ENCODE results near the gene OCA2. TPM values are rescaled to one million over a fixed set of nuclear protein-coding genes. Genes with fewer than 3 reads are reported as not detected.

Gene OCA2
- total RNA-seq, 6 experiments from 2014 or later, result 0.07 to 0.13 (median 0.12) TPM; not detected in 3

DNA sequence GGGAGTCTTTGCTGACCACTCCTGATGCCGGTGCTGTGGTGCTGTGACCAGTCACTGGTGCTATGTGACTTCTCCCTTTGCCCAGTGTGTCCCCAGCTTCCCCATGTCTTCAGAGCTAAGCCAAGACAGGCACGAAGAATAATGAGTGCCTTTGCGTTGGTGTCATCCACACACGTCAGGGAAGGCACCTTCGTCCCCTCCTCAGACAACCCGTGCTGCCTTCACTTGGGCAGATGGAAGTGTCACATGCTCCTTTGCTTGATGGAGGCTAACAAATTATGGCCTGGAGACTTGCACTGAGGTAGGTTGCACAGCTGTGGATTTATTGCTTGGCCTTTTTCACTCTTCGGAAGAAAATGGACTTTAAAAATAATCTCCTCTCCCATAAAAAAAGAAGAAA, 291.8 kb downstream of the OCA2 start:
- TF ChIP-seq POLR2A (IDR thresholded peaks at IDR 0.05), result no peak
- 51% methylated on average over 6 of the region's 7 CpGs for WGBS (ENCODE audit: insufficient coverage, low coverage, low lambda C conversion rate, missing lambda C conversion rate)
- DNase-seq (no peak), ATAC-seq (no peak)
- Histone ChIP-seq H3K36me3 (no peaks in the 10 kb centered on the region), H3K27ac (no peak overlapping the region), H3K4me3 (no peak overlapping the region), H3K4me1 (no peaks in the 10 kb centered on the region), H3K27me3 (no peaks in the 10 kb centered on the region), H3K9me3 (no peaks in the 10 kb centered on the region)
- intact Hi-C loops (cut with DNase I), result no loop called here

DNA sequence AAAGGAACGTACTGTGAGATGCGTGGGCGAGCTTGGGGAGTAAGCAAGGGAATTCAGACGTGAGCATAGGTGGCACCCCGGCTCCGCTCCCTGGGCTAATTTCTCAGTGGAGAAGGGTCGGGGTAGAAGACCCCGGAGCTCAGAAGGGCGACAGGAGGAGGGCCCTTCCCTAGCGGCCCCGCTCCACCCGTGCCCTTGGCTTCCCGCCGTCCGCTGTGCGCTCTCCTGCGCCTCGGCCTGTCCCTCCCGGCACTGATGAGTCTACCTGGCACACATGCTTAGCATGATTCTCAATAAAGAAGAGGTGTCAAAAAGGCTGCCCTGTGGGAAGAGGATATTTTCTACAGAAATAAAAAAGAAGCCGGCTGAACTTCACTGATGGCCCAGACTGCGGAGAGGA, 292.7 kb downstream of the OCA2 start:
- intact Hi-C loops (cut with DNase I), result no loop called here
- DNase-seq, result no peak
- Histone ChIP-seq H3K27ac (no peak overlapping the region), H3K4me3 (no peak overlapping the region), H3K36me3 (no peaks in the 10 kb centered on the region), H3K9me3 (no peaks in the 10 kb centered on the region), H3K4me1 (no peaks in the 10 kb centered on the region), H3K27me3 (no peaks in the 10 kb centered on the region)
- 43% methylated on average over 5 of the region's 21 CpGs for WGBS (ENCODE audit: insufficient coverage, low coverage, low lambda C conversion rate, missing lambda C conversion rate)
- peak in 1 of 4 donors; percentile 34 for ATAC-seq
- TF ChIP-seq POLR2A (IDR thresholded peaks at IDR 0.05) (no peak), CTCF (IDR thresholded peaks at IDR 0.05) (no peak)

DNA sequence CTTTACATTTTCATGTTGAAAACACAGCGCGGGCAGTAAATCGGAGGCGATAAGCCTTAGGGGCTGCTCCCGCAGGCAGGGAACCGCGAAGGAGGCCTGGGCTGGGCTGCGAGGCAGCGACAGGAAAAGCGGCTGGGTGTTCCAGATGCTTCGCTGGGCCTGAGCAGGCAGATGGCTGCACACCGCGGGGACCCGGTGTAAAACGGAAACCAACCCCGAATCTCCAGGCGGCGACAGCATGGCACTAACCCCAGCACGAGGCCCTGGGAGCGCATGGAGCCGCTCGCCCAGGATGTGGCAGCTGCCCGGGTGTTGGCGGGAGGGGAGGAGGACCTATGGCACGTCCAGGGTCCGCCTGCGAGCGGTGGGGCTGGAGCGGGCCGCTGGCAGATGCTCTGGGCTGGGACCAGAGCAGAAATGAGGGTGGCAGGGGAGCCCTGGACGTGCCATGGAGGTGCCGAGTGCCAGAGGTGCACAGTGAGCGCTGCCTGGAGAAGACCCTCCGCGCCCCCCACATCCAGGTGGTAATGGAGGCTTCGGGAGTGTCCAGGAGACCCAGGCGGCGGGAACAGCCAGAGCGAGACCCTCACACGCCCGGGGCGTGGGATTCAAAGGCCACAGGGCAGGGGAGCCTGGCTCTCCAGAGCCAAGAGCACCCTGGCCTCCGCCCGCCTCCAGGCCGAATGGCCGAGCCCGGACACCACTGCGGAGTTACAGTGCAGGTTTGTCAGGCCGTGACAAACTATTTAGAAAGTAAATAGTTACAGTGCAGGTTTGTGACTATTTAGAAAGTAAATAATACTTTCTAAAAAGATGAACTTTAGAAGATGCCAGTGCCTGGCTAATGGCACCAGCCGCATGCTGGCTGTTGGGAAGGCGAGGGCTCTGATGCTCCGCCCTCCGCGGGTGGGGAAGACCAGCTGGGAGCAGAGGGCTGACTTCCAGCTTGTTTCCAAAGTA, 293.6 kb downstream of the OCA2 start:
- intact Hi-C loops (cut with DNase I), result no loop called here
- ATAC-seq, result peak in 1 of 4 donors; percentile 38
- H3K4me3 ChIP-seq, result no peak overlapping the region
- H3K36me3 ChIP-seq, result no peaks in the 10 kb centered on the region
- H3K4me1 ChIP-seq, result no peaks in the 10 kb centered on the region
- DNase-seq, result no peak
- no peaks in the 10 kb centered on the region for H3K9me3 ChIP-seq
- no peak overlapping the region for H3K27ac ChIP-seq
- TF ChIP-seq CTCF (IDR thresholded peaks at IDR 0.05) (no peak), POLR2A (IDR thresholded peaks at IDR 0.05) (no peak)
- no peaks in the 10 kb centered on the region for H3K27me3 ChIP-seq
- 86% methylated on average over 13 of the region's 54 CpGs for WGBS (ENCODE audit: insufficient coverage, low coverage, low lambda C conversion rate, missing lambda C conversion rate)

GRCh38 chr15:27804569-27805260, 294.4 kb downstream of the OCA2 start:
- H3K4me3 ChIP-seq, result no peak overlapping the region
- ATAC-seq (peak in 1 of 4 donors; percentile 34), DNase-seq (no peak)
- no peaks in the 10 kb centered on the region for H3K36me3 ChIP-seq
- intact Hi-C loops (cut with DNase I), result no loop called here
- WGBS (ENCODE audit: insufficient coverage, low coverage, low lambda C conversion rate, missing lambda C conversion rate), result 66% methylated on average over 5 of the region's 30 CpGs
- H3K4me1 ChIP-seq, result no peaks in the 10 kb centered on the region
- no peak for TF ChIP-seq POLR2A (IDR thresholded peaks at IDR 0.05)
- TF ChIP-seq CTCF (IDR thresholded peaks at IDR 0.05), result no peak
- no peaks in the 10 kb centered on the region for H3K27me3 ChIP-seq
- H3K27ac ChIP-seq, result no peak overlapping the region
- no peaks in the 10 kb centered on the region for H3K9me3 ChIP-seq

DNA sequence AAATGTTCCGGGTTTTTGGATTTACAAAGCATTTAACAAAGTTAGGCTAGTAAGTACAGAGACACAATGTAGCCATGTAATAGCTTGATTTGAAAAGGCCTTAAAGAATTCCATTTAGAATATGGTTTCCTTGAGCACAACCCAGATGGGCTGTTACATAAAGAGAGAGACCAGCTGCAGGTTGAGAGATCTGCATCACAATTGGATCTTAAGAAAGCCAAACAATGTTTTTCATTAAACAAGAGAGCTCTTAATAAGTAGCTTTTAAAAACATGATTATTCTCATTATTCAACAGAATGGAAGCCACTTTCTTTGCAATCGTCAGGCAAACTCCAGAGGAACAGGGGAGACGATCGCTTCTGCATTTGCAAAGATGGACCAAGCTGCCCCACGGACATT, 300.3 kb downstream of the OCA2 start:
- ATAC-seq (no peak), DNase-seq (no peak)
- Histone ChIP-seq H3K9me3 (no peaks in the 10 kb centered on the region), H3K4me1 (no peaks in the 10 kb centered on the region), H3K36me3 (no peaks in the 10 kb centered on the region), H3K4me3 (no peak overlapping the region), H3K27ac (no peak overlapping the region), H3K27me3 (no peaks in the 10 kb centered on the region)
- TF ChIP-seq CTCF (IDR thresholded peaks at IDR 0.05) (no peak), POLR2A (IDR thresholded peaks at IDR 0.05) (no peak)
- intact Hi-C loops (cut with DNase I), result no loop called here
- WGBS (ENCODE audit: insufficient coverage, low coverage, low lambda C conversion rate, missing lambda C conversion rate), result 65% methylated on average over 5 of the region's 5 CpGs
